WERI-Rb-1 (cell line): Measurements from ENCODE around the gene EDAR.
A peak's percentile ranks its signal among the peaks of the same experiment; 100 is the strongest.

Experiments
- DNase-seq: peaks from one replicate; pipeline ENCODE4 v3.0.0-alpha.2; 2020
- H3K27ac ChIP-seq: fragments of 250-450 bp; sonication (Bioruptor Pico); 2 replicates; pipeline ENCODE4 v1.5.1; 2020; ENCODE audit warnings: mild to moderate bottlenecking, moderate library complexity
- H3K27me3 ChIP-seq: fragments of 250-450 bp; sonication (Bioruptor Pico); 2 replicates; pipeline ENCODE4 v1.5.1; 2021; ENCODE audit warnings: mild to moderate bottlenecking, low read depth, moderate library complexity; ENCODE audit not compliant: insufficient read depth, severe bottlenecking
- H3K36me3 ChIP-seq: fragments of 250-450 bp; sonication (Bioruptor Pico); 2 replicates; pipeline ENCODE4 v1.5.1; 2020; ENCODE audit warnings: mild to moderate bottlenecking, moderate library complexity
- H3K4me3 ChIP-seq: 2 replicates; pipeline ENCODE4 v1.5.1; 2011; ENCODE audit warnings: low read depth, mild to moderate bottlenecking, control low read depth, low read length
- H3K9me3 ChIP-seq: fragments of 250-450 bp; sonication (Bioruptor Pico); 2 replicates; pipeline ENCODE4 v1.5.1; 2021; ENCODE audit warnings: mild to moderate bottlenecking, moderate library complexity; ENCODE audit not compliant: severe bottlenecking
- CTCF ChIP-seq: IDR thresholded peaks from 2 replicates; pipeline ENCODE4 v1.5.1; 2011; ENCODE audit warnings: low read depth, mild to moderate bottlenecking, control low read depth, inconsistent platforms, low read length

EDAR gene

GRCh38 chr2:108988796-108989713 lies at the start of gene EDAR:
TSS of gene EDAR (minus strand) at chr2:108989220. CDS start at chr2:108931014, 58,206 bp downstream.
- TF ChIP-seq CTCF: peak; percentile 88
- Histone ChIP-seq H3K9me3 (no peaks in the 10 kb centered on the region), H3K27me3 (no peaks in the 10 kb centered on the region), H3K4me3 (no peak within 1 kb of the TSS), H3K27ac (no peak within 1 kb of the TSS), H3K36me3 (no peaks in the 10 kb centered on the region)
- peak; percentile 70 for DNase-seq

- Histone ChIP-seq H3K27ac (no peak overlapping the region), H3K9me3 (no peaks in the 10 kb centered on the region), H3K36me3 (no peaks in the 10 kb centered on the region), H3K4me3 (no peak overlapping the region), H3K27me3 (no peaks in the 10 kb centered on the region)
- no peak for DNase-seq
- TF ChIP-seq CTCF: no peak
Measured at GRCh38 chr2:109033171-109033570, 44.2 kb upstream of the EDAR start.

GRCh38 chr2:109032229-109032820 lies 43.3 kb upstream of the EDAR start:
- TF ChIP-seq CTCF: no peak
- Histone ChIP-seq H3K9me3 (no peaks in the 10 kb centered on the region), H3K27me3 (no peaks in the 10 kb centered on the region), H3K27ac (no peak overlapping the region), H3K36me3 (no peaks in the 10 kb centered on the region), H3K4me3 (no peak overlapping the region)
- no peak for DNase-seq

GRCh38 chr2:109031476-109032228 lies 42.6 kb upstream of the EDAR start:
- DNase-seq: no peak
- no peak overlapping the region for H3K27ac ChIP-seq
- H3K9me3 ChIP-seq: no peaks in the 10 kb centered on the region
- H3K36me3 ChIP-seq: no peaks in the 10 kb centered on the region
- TF ChIP-seq CTCF: no peak
- H3K27me3 ChIP-seq: no peaks in the 10 kb centered on the region
- H3K4me3 ChIP-seq: no peak overlapping the region

- no peak overlapping the region for H3K4me3 ChIP-seq
- no peaks in the 10 kb centered on the region for H3K27me3 ChIP-seq
- H3K9me3 ChIP-seq: no peaks in the 10 kb centered on the region
- H3K27ac ChIP-seq: no peak overlapping the region
- TF ChIP-seq CTCF: no peak
- H3K36me3 ChIP-seq: no peaks in the 10 kb centered on the region
- no peak for DNase-seq
Measured at GRCh38 chr2:109030870-109031475, 42.0 kb upstream of the EDAR start.
